Neural cell (in vitro differentiated cells): ENCODE results near the gene MYCBP2. TPM values are rescaled to one million over a fixed set of nuclear protein-coding genes. Genes with fewer than 3 reads are reported as not detected.

Experiments
- H2AFZ ChIP-seq: fragments of 200-600, 300-800 bp; sonication (generic), shearing (Covaris generic); 2 replicates; pipeline ENCODE4 v1.6.0; 2014; ENCODE audit warnings: low read depth, mild to moderate bottlenecking, antibody characterized with exemption, low read length, moderate library complexity
- H3F3A ChIP-seq: fragments of 200-600 bp; shearing (Covaris generic); 2 replicates; pipeline ENCODE4 v1.6.1; 2016; ENCODE audit warnings: mild to moderate bottlenecking, moderate library complexity, mixed read lengths, antibody characterized with exemption, low read length; ENCODE audit not compliant: insufficient read depth, poor library complexity, severe bottlenecking
- H3K27ac ChIP-seq: fragments of 200-600, 300-800 bp; sonication (generic), shearing (Covaris generic); 2 replicates; pipeline ENCODE4 v1.5.1; 2014; ENCODE audit warnings: mild to moderate bottlenecking, low read length, moderate library complexity
- H3K27me3 ChIP-seq: fragments of 300-800, 200-600 bp; sonication (generic), shearing (Covaris generic); 2 replicates; pipeline ENCODE4 v1.6.0; 2014; ENCODE audit warnings: mild to moderate bottlenecking, low read depth, low read length, moderate library complexity; ENCODE audit not compliant: insufficient read depth
- H3K36me3 ChIP-seq: fragments of 300-800, 200-600 bp; sonication (generic), shearing (Covaris generic); 2 replicates; pipeline ENCODE4 v1.5.1; 2014; ENCODE audit warnings: mild to moderate bottlenecking, antibody characterized with exemption, low read length, moderate library complexity; ENCODE audit not compliant: insufficient read depth
- H3K4me2 ChIP-seq: fragments of 300-800, 200-600 bp; sonication (generic), shearing (Covaris generic); 2 replicates; pipeline ENCODE4 v1.6.0; 2014; ENCODE audit warnings: mild to moderate bottlenecking, low read length
- H3K4me3 ChIP-seq: fragments of 300-800, 200-600 bp; sonication (generic), shearing (Covaris generic); 2 replicates; pipeline ENCODE4 v1.5.1; 2014; ENCODE audit warnings: mild to moderate bottlenecking, low read length, moderate library complexity
- H3K79me2 ChIP-seq: fragments of 200-600 bp; shearing (Covaris generic); replicated peaks from 2 replicates; pipeline ENCODE4 v1.6.0; 2014; ENCODE audit warnings: mild to moderate bottlenecking, low read length, moderate library complexity; ENCODE audit not compliant: insufficient read depth
- H3K9ac ChIP-seq: fragments of 300-800, 200-600 bp; sonication (generic), shearing (Covaris generic); 2 replicates; pipeline ENCODE4 v1.6.1; 2016; ENCODE audit warnings: mild to moderate bottlenecking, low read length, mixed read lengths
- H3K9me2 ChIP-seq: fragments of 200-600 bp; shearing (Covaris generic); 2 replicates; pipeline ENCODE4 v1.6.1; 2016; ENCODE audit warnings: mild to moderate bottlenecking, low read length, mixed read lengths; ENCODE audit not compliant: insufficient read depth
- H3K9me3 ChIP-seq: fragments of 200-600, 300-800 bp; sonication (generic), shearing (Covaris generic); 2 replicates; pipeline ENCODE4 v1.6.1; 2016; ENCODE audit warnings: mild to moderate bottlenecking, mixed run types, low read length, moderate library complexity, mixed read lengths
- H4K20me1 ChIP-seq: fragments of 200-600 bp; shearing (Covaris generic); 2 replicates; pipeline ENCODE4 v1.6.1; 2016; ENCODE audit warnings: mild to moderate bottlenecking, mixed run types; ENCODE audit not compliant: insufficient read depth
- CTCF ChIP-seq: fragments of 450-650 bp; IDR thresholded peaks from 2 replicates; pipeline ENCODE4 v1.5.1; 2014; ENCODE audit warnings: antibody characterized with exemption, mild to moderate bottlenecking, moderate library complexity; ENCODE audit not compliant: poor library complexity, severe bottlenecking
- EP300 ChIP-seq: fragments of 450-650 bp; conservative IDR thresholded peaks from 2 replicates; pipeline ENCODE4 v1.6.1; 2014; ENCODE audit warnings: antibody characterized with exemption, mild to moderate bottlenecking, moderate library complexity; ENCODE audit not compliant: poor library complexity, severe bottlenecking
- EZH2 ChIP-seq: fragments of 200-600, 300-800 bp; shearing (Covaris generic), sonication (generic); IDR thresholded peaks from 2 replicates; pipeline ENCODE4 v1.6.1; 2014; ENCODE audit warnings: antibody characterized with exemption, low read length, borderline replicate concordance, mild to moderate bottlenecking; ENCODE audit not compliant: insufficient read depth, poor library complexity, severe bottlenecking
- MXI1 ChIP-seq: fragments of 450-650 bp; conservative IDR thresholded peaks from 2 replicates; pipeline ENCODE4 v1.6.1; 2014; ENCODE audit warnings: antibody characterized with exemption, mild to moderate bottlenecking; ENCODE audit not compliant: poor library complexity, severe bottlenecking
- POLR2AphosphoS5 ChIP-seq: IDR thresholded peaks from 2 replicates; pipeline ENCODE4 v1.6.1; 2012
- RAD21 ChIP-seq: fragments of 450-650 bp; conservative IDR thresholded peaks from 2 replicates; pipeline ENCODE4 v1.6.1; 2014; ENCODE audit warnings: antibody characterized with exemption, mild to moderate bottlenecking, moderate library complexity
- REST ChIP-seq: IDR thresholded peaks from 2 replicates; pipeline ENCODE4 v1.6.1; 2012; ENCODE audit warnings: borderline replicate concordance
- SMC3 ChIP-seq: fragments of 450-650 bp; conservative IDR thresholded peaks from 2 replicates; pipeline ENCODE4 v1.6.1; 2014; ENCODE audit warnings: antibody characterized with exemption, mild to moderate bottlenecking, moderate library complexity; ENCODE audit not compliant: poor library complexity
- TAF1 ChIP-seq: IDR thresholded peaks from 2 replicates; pipeline ENCODE4 v1.6.1; 2012; ENCODE audit warnings: low read depth
- polyA plus RNA-seq: library from polyadenylated mRNA; depleted of rRNA; stranded (reverse); fragments of >200 nt; gene quantifications from 2 replicates; pipeline ENCODE4 v1.2.3, GENCODE V29; 2014

MYCBP2 gene
- polyA plus RNA-seq, 1 donor from 2014 or later = 135 TPM

DNA sequence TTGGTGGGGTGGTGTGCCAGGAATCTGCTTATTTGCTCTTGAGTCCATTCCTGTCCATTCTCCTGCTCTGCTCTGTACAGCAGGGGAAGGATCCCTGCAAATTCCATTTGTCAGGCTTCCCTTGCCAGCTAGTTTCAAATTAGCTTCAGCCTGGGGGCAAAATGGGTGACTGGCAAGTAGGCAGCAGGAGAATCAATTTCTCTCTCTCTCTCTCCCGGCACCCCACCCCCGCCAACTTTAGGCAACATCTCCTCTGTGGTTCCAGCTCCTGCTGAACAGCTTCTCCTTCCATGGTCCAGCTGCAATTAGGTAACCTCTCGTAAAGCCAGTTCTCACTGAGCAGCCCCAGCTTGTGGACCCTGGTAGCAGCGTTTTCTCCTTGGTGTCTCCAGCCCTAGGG lies 6.7 kb upstream of the MYCBP2 start:
- Histone ChIP-seq H3K4me2 (no peak overlapping the region), H3K79me2 (no peaks in the 10 kb centered on the region), H3K4me3 (no peak overlapping the region), H3K27ac (no peak overlapping the region), H3K9me3 (no peaks in the 10 kb centered on the region), H3K27me3 (no peaks in the 10 kb centered on the region), H3K9me2 (no peaks in the 10 kb centered on the region), H2AFZ (no peak overlapping the region), H3F3A (peaks cover 7% of the 10 kb centered on the region), H3K36me3 (no peaks in the 10 kb centered on the region), H4K20me1 (no peaks in the 10 kb centered on the region), H3K9ac (no peak overlapping the region)
- TF ChIP-seq TAF1 (no peak), EZH2 (no peak), POLR2AphosphoS5 (no peak), MXI1 (no peak), REST (no peak), EP300 (no peak), CTCF (no peak)

DNA sequence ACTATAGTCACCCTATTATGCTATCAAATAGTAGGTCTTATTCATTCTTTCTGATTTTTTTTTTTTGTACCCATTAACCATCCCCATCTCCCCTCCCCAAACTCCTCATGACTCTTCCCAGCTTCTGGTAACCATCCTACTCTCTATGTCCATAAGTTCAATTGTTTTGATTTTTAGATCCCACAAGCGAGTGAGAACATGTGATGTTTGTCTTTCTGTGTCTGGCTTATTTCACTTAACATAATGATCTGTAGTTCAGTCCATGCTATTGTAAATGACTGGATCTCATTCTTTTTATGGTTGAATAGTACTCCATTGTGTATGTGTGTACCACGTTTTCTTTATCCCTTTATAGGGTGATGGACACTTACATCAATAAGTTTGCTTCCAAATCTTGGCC lies 4.5 kb upstream of the MYCBP2 start:
- no peaks in the 10 kb centered on the region for H3K36me3 ChIP-seq
- no peak overlapping the region for H2AFZ ChIP-seq
- H3K4me3 ChIP-seq = no peak overlapping the region
- no peaks in the 10 kb centered on the region for H3K9me3 ChIP-seq
- H3K27ac ChIP-seq = no peak overlapping the region
- no peaks in the 10 kb centered on the region for H4K20me1 ChIP-seq
- TF ChIP-seq SMC3 (no peak), TAF1 (no peak), MXI1 (no peak), REST (no peak), RAD21 (no peak), EZH2 (no peak)
- no peaks in the 10 kb centered on the region for H3K79me2 ChIP-seq
- no peaks in the 10 kb centered on the region for H3K9me2 ChIP-seq
- H3F3A ChIP-seq = peaks cover 7% of the 10 kb centered on the region
- H3K27me3 ChIP-seq = no peaks in the 10 kb centered on the region
- no peak overlapping the region for H3K4me2 ChIP-seq
- no peak overlapping the region for H3K9ac ChIP-seq
